Measurements from ENCODE around the gene OFD1.

OFD1 gene

GRCh38 chrX:13733506-13733905, 1.0 kb upstream of the OFD1 start:
- no peak for DNase-seq (ENCODE audit: low read depth)
- H3K4me3 ChIP-seq (ENCODE audit: low read length): peak overlapping the region; percentile 73
- no peak for TF ChIP-seq CTCF (IDR thresholded peaks at IDR 0.05; ENCODE audit: insufficient read depth, low read depth, low read length, missing control alignments)

- no peak for DNase-seq (ENCODE audit: low read depth)
- no peak for TF ChIP-seq CTCF (IDR thresholded peaks at IDR 0.05; ENCODE audit: insufficient read depth, low read depth, low read length, missing control alignments)
- H3K4me3 ChIP-seq (ENCODE audit: low read length): no peak overlapping the region
Measured at GRCh38 chrX:13741695-13742094, 7.1 kb downstream of the OFD1 start.

- no peak overlapping the region for H3K4me3 ChIP-seq (ENCODE audit: low read length)
- no peak for DNase-seq (ENCODE audit: low read depth)
- no peak for TF ChIP-seq CTCF (IDR thresholded peaks at IDR 0.05; ENCODE audit: insufficient read depth, low read depth, low read length, missing control alignments)
Measured at GRCh38 chrX:13742397-13743176, 8.0 kb downstream of the OFD1 start.

GRCh38 chrX:13747836-13748235, 13.3 kb downstream of the OFD1 start:
- peak; percentile 67 for DNase-seq (ENCODE audit: low read depth)
- H3K4me3 ChIP-seq (ENCODE audit: low read length): no peak overlapping the region
- TF ChIP-seq CTCF (IDR thresholded peaks at IDR 0.05; ENCODE audit: insufficient read depth, low read depth, low read length, missing control alignments): peak; percentile 53

- no peak for DNase-seq (ENCODE audit: low read depth)
- no peak for TF ChIP-seq CTCF (IDR thresholded peaks at IDR 0.05; ENCODE audit: insufficient read depth, low read depth, low read length, missing control alignments)
- H3K4me3 ChIP-seq (ENCODE audit: low read length): no peak overlapping the region
Measured at GRCh38 chrX:13748486-13748885, 13.9 kb downstream of the OFD1 start.

- DNase-seq (ENCODE audit: low read depth): peak; percentile 59
- TF ChIP-seq CTCF (IDR thresholded peaks at IDR 0.05; ENCODE audit: insufficient read depth, low read depth, low read length, missing control alignments): peak; percentile 54
- H3K4me3 ChIP-seq (ENCODE audit: low read length): no peak overlapping the region
Measured at GRCh38 chrX:13750204-13750603, 15.7 kb downstream of the OFD1 start.

GRCh38 chrX:13750812-13751211, 16.3 kb downstream of the OFD1 start:
- TF ChIP-seq CTCF (IDR thresholded peaks at IDR 0.05; ENCODE audit: insufficient read depth, low read depth, low read length, missing control alignments): no peak
- H3K4me3 ChIP-seq (ENCODE audit: low read length): no peak overlapping the region

More at GRCh38 chrX:13750812-13751211, 16.3 kb downstream of the OFD1 start:
- DNase-seq (ENCODE audit: low read depth): no peak
